ENCODE results near the gene CCDC187.

- TF ChIP-seq POLR2A (IDR thresholded peaks at IDR 0.05; ENCODE audit: low read depth, low read length) (no peak), TAF1 (IDR thresholded peaks at IDR 0.05; ENCODE audit: borderline replicate concordance, low read depth, low read length) (no peak)
Observed at GRCh38 chr9:136223871-136224640, 79.8 kb downstream of the CCDC187 start.

All from GM12892 (cell line).